GM12878 (cell line): ENCODE measurements around the gene LMF1. TPM values are rescaled to one million over a fixed set of nuclear protein-coding genes. Genes with fewer than 3 reads are reported as not detected.

Source experiments
- ATAC-seq: fragments of 200-7000 bp; cut with Tn5 transposase; 3 replicates; pipeline ENCODE4 v1.9.1; 2020; ENCODE audit warnings: mild to moderate bottlenecking, moderate library complexity
- BruUV-seq: library from RNA; stranded (reverse); fragments of 400-500 nt; replicated peaks from 2 replicates; lab custom pipeline; 2021; lab: Mats Ljungman, UMichigan
- CTCF ChIA-PET: fragments of 300-600 bp; sonication (Branson Sonifier 250); formaldehyde crosslinking; extraction: SDS; loops from one replicate; lab custom pipeline; 2021; ENCODE audit warnings: inconsistent platforms; lab: Yijun Ruan, JAX
- POLR2A ChIA-PET: fragments of 350-600 bp; formaldehyde crosslinking; extraction: SDS; loops from one replicate; lab custom pipeline; 2021; ENCODE audit warnings: inconsistent platforms; lab: Charles Lee
- RAD21 ChIA-PET: fragments of 300-600 bp; sonication (Branson Sonifier 250); formaldehyde crosslinking; loops from one replicate; lab custom pipeline; 2023; ENCODE audit warnings: antibody characterized with exemption; ENCODE audit not compliant: unreplicated experiment; lab: Charles Lee
- SMC1A ChIA-PET: fragments of 300-600 bp; sonication (Branson Sonifier 250); formaldehyde crosslinking; loops from one replicate; lab custom pipeline; 2023; ENCODE audit not compliant: unreplicated experiment, uncharacterized antibody; lab: Charles Lee
- DNase-seq: peaks from one replicate; pipeline ENCODE4 v3.0.0-alpha.2; 2011; ENCODE audit warnings: low read depth, low spot score
- FAIRE-seq: peaks from 3 replicates; lab custom pipeline; 2011; peaks lifted over from hg19 to GRCh38; lab: Jason Lieb, UNC
- H2AFZ ChIP-seq: 2 replicates; pipeline ENCODE4 v1.6.0; 2011; ENCODE audit warnings: low read depth, low read length, control low read depth; ENCODE audit not compliant: control insufficient read depth
- H3K27ac ChIP-seq: 2 replicates; pipeline ENCODE4 v1.5.1; 2011; ENCODE audit warnings: control low read depth; ENCODE audit not compliant: control insufficient read depth, insufficient read depth
- H3K27me3 ChIP-seq, 2 experiments: replicated peaks in 1 of 2; 2 replicates each; pipeline versions ENCODE4 v1.6.0 to v1.6.1; 2011; ENCODE audit warnings: low read length in 1 of 2; ENCODE audit not compliant: control insufficient read depth in 2 of 2, insufficient read depth in 2 of 2
- H3K36me3 ChIP-seq, 2 experiments: 2 replicates each; pipeline ENCODE4 v1.5.1; 2011; ENCODE audit warnings: low read length in 1 of 2; ENCODE audit not compliant: control insufficient read depth in 2 of 2, insufficient read depth in 2 of 2
- H3K4me1 ChIP-seq: 2 replicates; pipeline ENCODE4 v1.6.1; 2011; ENCODE audit warnings: mild to moderate bottlenecking, low read length, moderate library complexity, mixed read lengths; ENCODE audit not compliant: control insufficient read depth, insufficient read depth
- H3K4me2 ChIP-seq: 2 replicates; pipeline ENCODE4 v1.6.0; 2011; ENCODE audit warnings: control low read depth; ENCODE audit not compliant: control insufficient read depth, insufficient read depth
- H3K4me3 ChIP-seq: fragments of 200-600 bp; sonication (generic); 2 replicates; pipeline ENCODE4 v1.5.1; 2016
- H3K79me2 ChIP-seq: 2 replicates; pipeline ENCODE4 v1.6.0; 2011; ENCODE audit warnings: low read length; ENCODE audit not compliant: control insufficient read depth, insufficient read depth
- H3K9ac ChIP-seq: 2 replicates; pipeline ENCODE4 v1.8.0; 2011; ENCODE audit warnings: low read length, control low read depth, mixed read lengths; ENCODE audit not compliant: control insufficient read depth, insufficient read depth
- H3K9me3 ChIP-seq: replicated peaks from 3 replicates; pipeline ENCODE4 v1.5.1; 2011; ENCODE audit warnings: mild to moderate bottlenecking, low read length; ENCODE audit not compliant: control insufficient read depth, insufficient read depth
- H4K20me1 ChIP-seq: 2 replicates; pipeline ENCODE4 v1.6.0; 2011; ENCODE audit not compliant: control insufficient read depth, insufficient read depth
- BCL3 ChIP-seq: IDR thresholded peaks from 2 replicates; pipeline ENCODE4 v1.6.1; 2011; ENCODE audit warnings: borderline replicate concordance, low read depth, mild to moderate bottlenecking, moderate library complexity, low read length; ENCODE audit not compliant: insufficient read depth, poor library complexity, severe bottlenecking
- BMI1 ChIP-seq: fragments of 450-650 bp; IDR thresholded peaks from 2 replicates; pipeline ENCODE4 v1.6.1; 2016; ENCODE audit warnings: mild to moderate bottlenecking, moderate library complexity, borderline replicate concordance
- CBFB ChIP-seq: IDR thresholded peaks from 2 replicates; pipeline ENCODE4 v1.6.1; 2016; ENCODE audit warnings: antibody characterized with exemption, low read depth
- CREB1 ChIP-seq: IDR thresholded peaks from 2 replicates; pipeline ENCODE4 v1.6.1; 2012; ENCODE audit warnings: low read depth, mild to moderate bottlenecking, inconsistent platforms
- DPF2 ChIP-seq: fragments of 450-650 bp; IDR thresholded peaks from 2 replicates; pipeline ENCODE4 v1.6.1; 2017; ENCODE audit warnings: mild to moderate bottlenecking
- IRF3 ChIP-seq: fragments of 450-650 bp; IDR thresholded peaks from 2 replicates; pipeline ENCODE4 v1.6.1; 2014; ENCODE audit warnings: mild to moderate bottlenecking
- MYC ChIP-seq: IDR thresholded peaks from 2 replicates; pipeline ENCODE4 v1.6.1; 2011; ENCODE audit warnings: mild to moderate bottlenecking, low read length, moderate library complexity, inconsistent platforms; ENCODE audit not compliant: insufficient read depth, insufficient replicate concordance, insufficient read length, severe bottlenecking
- NFXL1 ChIP-seq: fragments of 450-650 bp; IDR thresholded peaks from 2 replicates; pipeline ENCODE4 v1.6.1; 2017; ENCODE audit warnings: antibody characterized with exemption, mild to moderate bottlenecking, borderline replicate concordance
- NR2C1 ChIP-seq: fragments of 450-650 bp; IDR thresholded peaks from 2 replicates; pipeline ENCODE4 v1.6.1; 2017; ENCODE audit warnings: antibody characterized with exemption, mild to moderate bottlenecking, moderate library complexity
- NR2F1 ChIP-seq: fragments of 450-650 bp; conservative IDR thresholded peaks from 2 replicates; pipeline ENCODE4 v1.6.1; 2017; ENCODE audit warnings: mild to moderate bottlenecking
- RCOR1 ChIP-seq: conservative IDR thresholded peaks from 2 replicates; pipeline ENCODE4 v1.6.1; 2012; ENCODE audit warnings: low read depth, low read length, improper control_type of control experiment
- SPI1 ChIP-seq: IDR thresholded peaks from 2 replicates; pipeline ENCODE4 v1.6.1; 2011; ENCODE audit warnings: low read depth, mild to moderate bottlenecking, low read length, moderate library complexity, borderline replicate concordance; ENCODE audit not compliant: insufficient read depth
- STAT1 ChIP-seq: fragments of 450-650 bp; conservative IDR thresholded peaks from 2 replicates; pipeline ENCODE4 v1.6.1; 2014; ENCODE audit warnings: antibody characterized with exemption, mild to moderate bottlenecking
- ZBTB40 ChIP-seq: fragments of 450-650 bp; IDR thresholded peaks from 2 replicates; pipeline ENCODE4 v1.6.1; 2016; ENCODE audit warnings: mild to moderate bottlenecking, moderate library complexity, borderline replicate concordance
- WGBS: methylation state at CpG from one replicate; pipeline ENCODE4 v1.1.6; 2016; ENCODE audit warnings: low lambda C conversion rate; ENCODE audit not compliant: insufficient replicate concordance, insufficient coverage; ENCODE audit errors: missing lambda C conversion rate; 5-methylcytosine and 5-hydroxymethylcytosine counted together
- in situ Hi-C: fragments of 300-500 bp; cut with MboI; formaldehyde crosslinking; loops from 9 replicates; pipeline ENCODE4 v1.14.3; 2018; ENCODE audit warnings: mixed read lengths
- intact Hi-C: fragments of 100-400 bp; cut with micrococcal nuclease; formaldehyde crosslinking; loops from one replicate; pipeline ENCODE4 v1.14.2; 2022; ENCODE audit not compliant: unreplicated experiment
- polyA plus RNA-seq, 11 experiments: library from polyadenylated mRNA; depleted of rRNA in 4 of 11; unstranded in 6 of 11; stranded (reverse) in 5 of 11; fragments of >200 nt; fragmentation: Nextera tagmentation in 4 of 11; fragmentation: Illumina TruSeq in 1 of 11; extraction: Ambion mirVana in 4 of 11; extraction: Trizol in 1 of 11; gene quantifications; 1 replicate in 1 of 11; 2 replicates in 10 of 11; pipeline versions ENCODE4 v1.2.1 to v1.2.3, GENCODE V29; 2011 to 2016; ENCODE audit warnings: inconsistent platforms in 2 of 11, missing spikeins in 2 of 11, low read depth in 1 of 11
- total RNA-seq, 4 experiments: library from RNA; depleted of rRNA in 3 of 4; stranded (reverse); fragments of >200 nt in 3 of 4; fragmentation: Illumina TruSeq in 1 of 4; extraction: Trizol in 1 of 4; gene quantifications; 2 replicates each; pipeline versions ENCODE4 v1.2.1 to v1.2.3, GENCODE V29; 2013 to 2021

Gene LMF1
- total and polyA plus RNA-seq, 10 of the 15 experiments (the other 5 are each of a cell fraction or from before 2014, with no cell fraction given), result 0.18 to 3.2 (median 1.4) TPM; not detected in 1

- TF ChIP-seq ZBTB40 (no peak), BCL3 (no peak), RCOR1 (no peak)
These were observed 22.9 kb upstream of the LMF1 start (continued) for GRCh38 chr16:993731-994130.

- intact Hi-C loops, result no loop called here
- FAIRE-seq (no peak), DNase-seq (no peak), ATAC-seq (no peak)
- Histone ChIP-seq H3K36me3 (no peaks in the 10 kb centered on the region), H3K9ac (no peak overlapping the region), H3K4me2 (no peak overlapping the region), H4K20me1 (no peaks in the 10 kb centered on the region), H3K79me2 (no peaks in the 10 kb centered on the region), H3K27ac (no peak overlapping the region), H3K9me3 (no peaks in the 10 kb centered on the region), H3K4me1 (no peaks in the 10 kb centered on the region), H2AFZ (no peak overlapping the region), H3K4me3 (no peak overlapping the region), H3K27me3 (no peaks in the 10 kb centered on the region; a peak in 1 of 4 replicates)
- BruUV-seq, result no TSS peak
- POLR2A ChIA-PET, result no interaction called here
- 13% methylated on average over 9 of the region's 9 CpGs for WGBS
- TF ChIP-seq CREB1 (no peak), BMI1 (no peak), IRF3 (no peak), STAT1 (no peak), CBFB (no peak), NR2F1 (no peak), DPF2 (no peak), MYC (no peak), NR2C1 (no peak), SPI1 (no peak), NFXL1 (no peak)
- SMC1A ChIA-PET, result no interaction called here
- in situ Hi-C loops, result no loop called here
- RAD21 ChIA-PET, result no interaction called here
- CTCF ChIA-PET, result no interaction called here
These were observed 21.0 kb upstream of the LMF1 start for GRCh38 chr16:991773-992172.
